Liver (tissue), 9 donors: ENCODE results near the gene SKI. TPM values are rescaled to one million over a fixed set of nuclear protein-coding genes. Genes with fewer than 3 reads are reported as not detected.

Experiments used
- DNase-seq: peaks from one replicate; pipeline ENCODE4 v3.0.0-alpha.2; 2017; ENCODE audit warnings: low spot score
- H3K27ac ChIP-seq, 2 donors: one replicate each; pipeline ENCODE4 v1.7.0; 2013; ENCODE audit warnings: inconsistent platforms in 2 of 2, low read length in 2 of 2, control low read depth in 1 of 2, low read depth in 1 of 2, mild to moderate bottlenecking in 1 of 2
- H3K27me3 ChIP-seq, 4 donors: one replicate each; pipeline versions ENCODE4 v1.6.1 to v1.7.0; 2013; ENCODE audit warnings: low read length in 3 of 4, inconsistent platforms in 1 of 4, mild to moderate bottlenecking in 1 of 4, moderate library complexity in 1 of 4; ENCODE audit not compliant: control insufficient read depth in 4 of 4, insufficient read depth in 4 of 4
- H3K36me3 ChIP-seq, 4 donors: one replicate each; pipeline versions ENCODE4 v1.6.1 to v1.7.0; 2013; ENCODE audit warnings: low read length in 3 of 4, mild to moderate bottlenecking in 3 of 4, low read depth in 1 of 4, moderate library complexity in 1 of 4; ENCODE audit not compliant: control insufficient read depth in 4 of 4, insufficient read depth in 3 of 4
- H3K4me1 ChIP-seq, 4 donors: one replicate each; pipeline versions ENCODE4 v1.6.1 to v1.7.0; 2013; ENCODE audit warnings: low read length in 3 of 4, mild to moderate bottlenecking in 3 of 4, moderate library complexity in 1 of 4; ENCODE audit not compliant: control insufficient read depth in 4 of 4, insufficient read depth in 4 of 4
- H3K4me3 ChIP-seq, 3 donors: one replicate each; pipeline versions ENCODE4 v1.6.1 to v1.7.0; 2013; ENCODE audit warnings: low read length in 3 of 3, control low read depth in 1 of 3, low read depth in 1 of 3, mild to moderate bottlenecking in 1 of 3
- H3K9ac ChIP-seq, 2 donors: one replicate each; pipeline ENCODE4 v1.7.0; 2013; ENCODE audit warnings: low read length in 2 of 2, mild to moderate bottlenecking in 2 of 2, moderate library complexity in 2 of 2, control low read depth in 1 of 2, low read depth in 1 of 2
- H3K9me3 ChIP-seq, 4 donors: one replicate each; pipeline versions ENCODE4 v1.6.1 to v1.7.0; 2013; ENCODE audit warnings: low read length in 3 of 4; ENCODE audit not compliant: control insufficient read depth in 4 of 4
- EGR1 ChIP-seq, 2 donors: IDR thresholded peaks; 2 replicates each; pipeline ENCODE4 v1.6.1; 2016 to 2018; ENCODE audit warnings: antibody characterized with exemption in 2 of 2, low read depth in 2 of 2
- FOXA1 ChIP-seq: IDR thresholded peaks from 2 replicates; pipeline ENCODE4 v1.6.1; 2016; ENCODE audit warnings: antibody characterized with exemption
- FOXA2 ChIP-seq: IDR thresholded peaks from 2 replicates; pipeline ENCODE4 v1.6.1; 2016; ENCODE audit warnings: antibody characterized with exemption
- GABPA ChIP-seq, 2 donors: IDR thresholded peaks in 1 of 2; conservative IDR thresholded peaks in 1 of 2; 2 replicates each; pipeline ENCODE4 v1.6.1; 2016; ENCODE audit warnings: antibody characterized with exemption in 2 of 2, mild to moderate bottlenecking in 1 of 2, moderate library complexity in 1 of 2
- HNF4A ChIP-seq, 2 donors: conservative IDR thresholded peaks; 2 replicates each; pipeline ENCODE4 v1.6.1; 2016; ENCODE audit warnings: antibody characterized with exemption in 2 of 2, mild to moderate bottlenecking in 2 of 2
- HNF4G ChIP-seq: IDR thresholded peaks from 2 replicates; pipeline ENCODE4 v1.6.1; 2016; ENCODE audit warnings: antibody characterized with exemption
- JUND ChIP-seq, 2 donors: IDR thresholded peaks; 2 replicates each; pipeline ENCODE4 v1.6.1; 2016; ENCODE audit warnings: antibody characterized with exemption in 2 of 2
- NR2F2 ChIP-seq: IDR thresholded peaks from 2 replicates; pipeline ENCODE4 v1.6.1; 2016; ENCODE audit warnings: antibody characterized with exemption
- RAD21 ChIP-seq, 2 donors: IDR thresholded peaks; 2 replicates each; pipeline ENCODE4 v1.6.1; 2016; ENCODE audit warnings: antibody characterized with exemption in 2 of 2, mild to moderate bottlenecking in 2 of 2
- RXRA ChIP-seq, 2 donors: IDR thresholded peaks; 2 replicates each; pipeline ENCODE4 v1.6.1; 2017 to 2018; ENCODE audit warnings: antibody characterized with exemption in 2 of 2, mild to moderate bottlenecking in 1 of 2
- SP1 ChIP-seq: IDR thresholded peaks from 2 replicates; pipeline ENCODE4 v1.6.1; 2018; ENCODE audit warnings: antibody characterized with exemption, mild to moderate bottlenecking
- TAF1 ChIP-seq: conservative IDR thresholded peaks from 2 replicates; pipeline ENCODE4 v1.6.1; 2016; ENCODE audit warnings: antibody characterized with exemption, mild to moderate bottlenecking
- YY1 ChIP-seq: IDR thresholded peaks from 2 replicates; pipeline ENCODE4 v1.6.1; 2016; ENCODE audit warnings: antibody characterized with exemption, mild to moderate bottlenecking
- WGBS: extraction: QIAGEN DNeasy Blood & Tissue Kit; methylation state at CpG from one replicate; pipeline ENCODE4 v1.1.7; 2013; 5-methylcytosine and 5-hydroxymethylcytosine counted together
- polyA plus RNA-seq, 2 donors: library from polyadenylated mRNA; stranded (reverse) in 1 of 2; unstranded in 1 of 2; fragments of 200-250 nt in 1 of 2; fragments of >200 nt in 1 of 2; fragmentation: Nextera tagmentation in 1 of 2; extraction: Ambion mirVana in 1 of 2; gene quantifications; one replicate each; pipeline versions ENCODE4 v1.2.1 to v1.2.3, GENCODE V29; 2013 to 2015
- total RNA-seq, 2 donors: library from RNA; depleted of rRNA; stranded (reverse); fragments of >200 nt; gene quantifications; one replicate each; pipeline ENCODE4 v1.2.3, GENCODE V29; 2014
- TF ChIP-seq, protein P1 (sequence below): IDR thresholded peaks from 2 replicates; pipeline ENCODE4 v1.6.1; 2016; ENCODE audit warnings: antibody characterized with exemption
- TF ChIP-seq, protein P2 (sequence below): IDR thresholded peaks from 2 replicates; pipeline ENCODE4 v1.6.1; 2016; ENCODE audit warnings: antibody characterized with exemption, mild to moderate bottlenecking
- TF ChIP-seq, protein P3 (sequence below): IDR thresholded peaks from 2 replicates; pipeline ENCODE4 v1.6.1; 2016; ENCODE audit warnings: antibody characterized with exemption
- TF ChIP-seq, protein P4 (sequence below): IDR thresholded peaks from 2 replicates; pipeline ENCODE4 v1.6.1; 2016; ENCODE audit warnings: antibody characterized with exemption
- TF ChIP-seq, protein P5 (sequence below): fragments of 150-350 bp; IDR thresholded peaks from 2 replicates; pipeline ENCODE4 v1.5.1; 2017; ENCODE audit warnings: improper control_type of control experiment, low read depth, low read length; ENCODE audit not compliant: missing input control
- donor health status: healthy.
- donor health status: healthy.
- donor health status: healthy.
- donor health status: healthy.
- donor health status: healthy.

Gene SKI
- total and polyA plus RNA-seq, 4 donors, result 3.2 to 21.3 (median 19.5) TPM

DNA sequence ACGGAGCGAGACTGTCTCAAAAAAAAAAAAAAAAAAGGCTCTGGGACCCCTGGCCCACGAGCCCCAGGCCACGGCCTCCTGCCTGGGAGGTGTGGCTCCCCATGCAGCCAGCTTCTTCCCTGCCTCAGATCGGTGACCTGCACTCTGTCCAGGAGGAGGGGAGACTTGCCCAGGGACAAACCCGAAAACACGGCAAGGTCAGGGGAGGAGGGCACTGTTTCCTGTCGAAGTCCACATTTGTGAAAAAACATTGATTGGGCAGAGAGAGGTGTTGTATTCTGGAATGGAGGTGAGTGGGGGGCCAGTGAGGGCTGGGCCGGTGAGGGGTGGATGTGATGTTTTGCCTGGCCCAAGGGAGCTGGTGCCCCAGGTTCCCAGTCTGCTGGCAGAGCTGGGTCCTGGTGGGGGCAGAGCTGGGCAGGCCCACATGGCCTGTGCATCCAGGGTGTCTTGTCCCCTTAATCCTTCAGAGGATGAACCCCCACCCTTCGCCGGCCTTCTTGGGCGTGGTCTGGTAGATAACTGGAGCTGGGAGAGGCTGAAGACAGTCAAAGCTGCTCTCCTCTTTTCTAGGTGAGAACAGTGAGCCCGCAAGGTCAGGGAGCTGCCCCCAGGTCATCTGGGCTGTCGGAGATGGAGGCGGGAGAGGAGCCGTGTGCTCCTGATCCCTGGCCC is 21.2 kb upstream of the SKI start:
- no peaks in the 10 kb centered on the region for H3K9me3 ChIP-seq
- peak overlapping the region; percentile 54 to 77 for H3K9ac ChIP-seq
- H3K27ac ChIP-seq, result peak overlapping the region; percentile 80 to 98
- DNase-seq, result peak; percentile 57
- H3K4me1 ChIP-seq, result peaks cover 21 to 50% (median 36%) of the 10 kb centered on the region in 4 donors
- WGBS, result 39% methylated on average over 16 of the region's 16 CpGs
- no peaks in the 10 kb centered on the region for H3K36me3 ChIP-seq
- TF ChIP-seq FOXA1, result no peak
- peak; percentile 74 for TF ChIP-seq SP1
- TF ChIP-seq, protein P1, sequence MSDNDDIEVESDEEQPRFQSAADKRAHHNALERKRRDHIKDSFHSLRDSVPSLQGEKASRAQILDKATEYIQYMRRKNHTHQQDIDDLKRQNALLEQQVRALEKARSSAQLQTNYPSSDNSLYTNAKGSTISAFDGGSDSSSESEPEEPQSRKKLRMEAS, result peak; percentile 28
- TF ChIP-seq EGR1 (IDR thresholded peaks at IDR 0.05; ENCODE audit: low read depth in 2 of 2), result peak in 1 of 2 donors; percentile 93
- TF ChIP-seq, protein P2, sequence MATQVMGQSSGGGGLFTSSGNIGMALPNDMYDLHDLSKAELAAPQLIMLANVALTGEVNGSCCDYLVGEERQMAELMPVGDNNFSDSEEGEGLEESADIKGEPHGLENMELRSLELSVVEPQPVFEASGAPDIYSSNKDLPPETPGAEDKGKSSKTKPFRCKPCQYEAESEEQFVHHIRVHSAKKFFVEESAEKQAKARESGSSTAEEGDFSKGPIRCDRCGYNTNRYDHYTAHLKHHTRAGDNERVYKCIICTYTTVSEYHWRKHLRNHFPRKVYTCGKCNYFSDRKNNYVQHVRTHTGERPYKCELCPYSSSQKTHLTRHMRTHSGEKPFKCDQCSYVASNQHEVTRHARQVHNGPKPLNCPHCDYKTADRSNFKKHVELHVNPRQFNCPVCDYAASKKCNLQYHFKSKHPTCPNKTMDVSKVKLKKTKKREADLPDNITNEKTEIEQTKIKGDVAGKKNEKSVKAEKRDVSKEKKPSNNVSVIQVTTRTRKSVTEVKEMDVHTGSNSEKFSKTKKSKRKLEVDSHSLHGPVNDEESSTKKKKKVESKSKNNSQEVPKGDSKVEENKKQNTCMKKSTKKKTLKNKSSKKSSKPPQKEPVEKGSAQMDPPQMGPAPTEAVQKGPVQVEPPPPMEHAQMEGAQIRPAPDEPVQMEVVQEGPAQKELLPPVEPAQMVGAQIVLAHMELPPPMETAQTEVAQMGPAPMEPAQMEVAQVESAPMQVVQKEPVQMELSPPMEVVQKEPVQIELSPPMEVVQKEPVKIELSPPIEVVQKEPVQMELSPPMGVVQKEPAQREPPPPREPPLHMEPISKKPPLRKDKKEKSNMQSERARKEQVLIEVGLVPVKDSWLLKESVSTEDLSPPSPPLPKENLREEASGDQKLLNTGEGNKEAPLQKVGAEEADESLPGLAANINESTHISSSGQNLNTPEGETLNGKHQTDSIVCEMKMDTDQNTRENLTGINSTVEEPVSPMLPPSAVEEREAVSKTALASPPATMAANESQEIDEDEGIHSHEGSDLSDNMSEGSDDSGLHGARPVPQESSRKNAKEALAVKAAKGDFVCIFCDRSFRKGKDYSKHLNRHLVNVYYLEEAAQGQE, result no peak
- TF ChIP-seq, protein P3, sequence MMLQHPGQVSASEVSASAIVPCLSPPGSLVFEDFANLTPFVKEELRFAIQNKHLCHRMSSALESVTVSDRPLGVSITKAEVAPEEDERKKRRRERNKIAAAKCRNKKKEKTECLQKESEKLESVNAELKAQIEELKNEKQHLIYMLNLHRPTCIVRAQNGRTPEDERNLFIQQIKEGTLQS, result no peak
- no peak for TF ChIP-seq FOXA2
- TF ChIP-seq NR2F2, result no peak
- TF ChIP-seq RAD21 (IDR thresholded peaks at IDR 0.05), result no peak
- TF ChIP-seq, protein P4, sequence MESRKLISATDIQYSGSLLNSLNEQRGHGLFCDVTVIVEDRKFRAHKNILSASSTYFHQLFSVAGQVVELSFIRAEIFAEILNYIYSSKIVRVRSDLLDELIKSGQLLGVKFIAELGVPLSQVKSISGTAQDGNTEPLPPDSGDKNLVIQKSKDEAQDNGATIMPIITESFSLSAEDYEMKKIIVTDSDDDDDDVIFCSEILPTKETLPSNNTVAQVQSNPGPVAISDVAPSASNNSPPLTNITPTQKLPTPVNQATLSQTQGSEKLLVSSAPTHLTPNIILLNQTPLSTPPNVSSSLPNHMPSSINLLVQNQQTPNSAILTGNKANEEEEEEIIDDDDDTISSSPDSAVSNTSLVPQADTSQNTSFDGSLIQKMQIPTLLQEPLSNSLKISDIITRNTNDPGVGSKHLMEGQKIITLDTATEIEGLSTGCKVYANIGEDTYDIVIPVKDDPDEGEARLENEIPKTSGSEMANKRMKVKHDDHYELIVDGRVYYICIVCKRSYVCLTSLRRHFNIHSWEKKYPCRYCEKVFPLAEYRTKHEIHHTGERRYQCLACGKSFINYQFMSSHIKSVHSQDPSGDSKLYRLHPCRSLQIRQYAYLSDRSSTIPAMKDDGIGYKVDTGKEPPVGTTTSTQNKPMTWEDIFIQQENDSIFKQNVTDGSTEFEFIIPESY, result no peak
- peak; percentile 68 to 87 for TF ChIP-seq RXRA (IDR thresholded peaks at IDR 0.05)
- TF ChIP-seq JUND (IDR thresholded peaks at IDR 0.05), result no peak
- peak in 1 of 2 donors; percentile 47 for TF ChIP-seq GABPA (IDR thresholded peaks at IDR 0.05 in 1 of 2, conservative IDR thresholded peaks at IDR 0.05 in 1 of 2)
- TF ChIP-seq TAF1, result no peak
- TF ChIP-seq HNF4A (conservative IDR thresholded peaks at IDR 0.05), result peak; percentile 91
- peak; percentile 66 for TF ChIP-seq HNF4G
- TF ChIP-seq, protein P5, sequence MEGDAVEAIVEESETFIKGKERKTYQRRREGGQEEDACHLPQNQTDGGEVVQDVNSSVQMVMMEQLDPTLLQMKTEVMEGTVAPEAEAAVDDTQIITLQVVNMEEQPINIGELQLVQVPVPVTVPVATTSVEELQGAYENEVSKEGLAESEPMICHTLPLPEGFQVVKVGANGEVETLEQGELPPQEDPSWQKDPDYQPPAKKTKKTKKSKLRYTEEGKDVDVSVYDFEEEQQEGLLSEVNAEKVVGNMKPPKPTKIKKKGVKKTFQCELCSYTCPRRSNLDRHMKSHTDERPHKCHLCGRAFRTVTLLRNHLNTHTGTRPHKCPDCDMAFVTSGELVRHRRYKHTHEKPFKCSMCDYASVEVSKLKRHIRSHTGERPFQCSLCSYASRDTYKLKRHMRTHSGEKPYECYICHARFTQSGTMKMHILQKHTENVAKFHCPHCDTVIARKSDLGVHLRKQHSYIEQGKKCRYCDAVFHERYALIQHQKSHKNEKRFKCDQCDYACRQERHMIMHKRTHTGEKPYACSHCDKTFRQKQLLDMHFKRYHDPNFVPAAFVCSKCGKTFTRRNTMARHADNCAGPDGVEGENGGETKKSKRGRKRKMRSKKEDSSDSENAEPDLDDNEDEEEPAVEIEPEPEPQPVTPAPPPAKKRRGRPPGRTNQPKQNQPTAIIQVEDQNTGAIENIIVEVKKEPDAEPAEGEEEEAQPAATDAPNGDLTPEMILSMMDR, result no peak
- peak; percentile 22 for TF ChIP-seq YY1
- peak overlapping the region in 2 of 3 donors; percentile 51 to 62 for H3K4me3 ChIP-seq
- H3K27me3 ChIP-seq, result no peaks in the 10 kb centered on the region
